OCI-LY1 (cell line): ENCODE results near the gene VTI1A.

Experiments used
- H2AFZ ChIP-seq: fragments of 200-600 bp; sonication (generic), shearing (Covaris generic); 2 replicates; pipeline ENCODE4 v1.6.0; 2014; ENCODE audit warnings: antibody characterized with exemption, mild to moderate bottlenecking, low read length
- H3F3A ChIP-seq: fragments of 200-600 bp; sonication (generic), shearing (Covaris generic); 2 replicates; pipeline ENCODE4 v1.6.0; 2014; ENCODE audit warnings: mild to moderate bottlenecking, antibody characterized with exemption, low read length, moderate library complexity; ENCODE audit not compliant: insufficient read depth
- H3K27ac ChIP-seq: fragments of 200-600 bp; sonication (generic); 2 replicates; pipeline ENCODE4 v1.5.1; 2014; ENCODE audit warnings: low read length, mixed run types, mild to moderate bottlenecking, low read depth; ENCODE audit not compliant: poor library complexity, severe bottlenecking
- H3K27me3 ChIP-seq: fragments of 200-600 bp; sonication (generic); 2 replicates; pipeline ENCODE4 v1.6.0; 2014; ENCODE audit warnings: antibody characterized with exemption, mild to moderate bottlenecking, low read length, moderate library complexity; ENCODE audit not compliant: insufficient read depth
- H3K36me3 ChIP-seq: fragments of 200-600 bp; sonication (generic); 2 replicates; pipeline ENCODE4 v1.6.1; 2014; ENCODE audit warnings: mild to moderate bottlenecking, antibody characterized with exemption, low read length, moderate library complexity, mixed read lengths; ENCODE audit not compliant: insufficient read depth
- H3K4me1 ChIP-seq: fragments of 200-600 bp; sonication (generic); 2 replicates; pipeline ENCODE4 v1.5.1; 2014; ENCODE audit warnings: mild to moderate bottlenecking, low read length, moderate library complexity; ENCODE audit not compliant: insufficient read depth, severe bottlenecking
- H3K4me2 ChIP-seq: fragments of 200-600 bp; sonication (generic), shearing (Covaris generic); 2 replicates; pipeline ENCODE4 v1.6.1; 2014; ENCODE audit warnings: low read length
- H3K4me3 ChIP-seq: fragments of 200-600 bp; sonication (generic); 2 replicates; pipeline ENCODE4 v1.5.1; 2014; ENCODE audit warnings: low read length, low read depth, mild to moderate bottlenecking, mixed read lengths; ENCODE audit not compliant: poor library complexity, severe bottlenecking
- H3K79me2 ChIP-seq: fragments of 200-600 bp; shearing (Covaris generic); 2 replicates; pipeline ENCODE4 v1.6.1; 2016; ENCODE audit warnings: mixed run types, low read length, mixed read lengths; ENCODE audit not compliant: insufficient read depth
- H3K9ac ChIP-seq: fragments of 200-600 bp; sonication (generic), shearing (Covaris generic); 2 replicates; pipeline ENCODE4 v1.6.1; 2014; ENCODE audit warnings: mild to moderate bottlenecking, low read length, mixed read lengths
- H3K9me2 ChIP-seq: fragments of 200-600 bp; sonication (generic), shearing (Covaris generic); 2 replicates; pipeline ENCODE4 v1.6.1; 2014; ENCODE audit warnings: low read depth, mild to moderate bottlenecking, low read length, mixed read lengths
- H3K9me3 ChIP-seq: fragments of 200-600 bp; shearing (Covaris generic); 2 replicates; pipeline ENCODE4 v1.6.1; 2014; ENCODE audit warnings: low read length, mixed read lengths
- H4K20me1 ChIP-seq: fragments of 200-600 bp; sonication (generic), shearing (Covaris generic); 2 replicates; pipeline ENCODE4 v1.6.0; 2016; ENCODE audit warnings: mild to moderate bottlenecking, low read length; ENCODE audit not compliant: insufficient read depth
- CTCF ChIP-seq: fragments of 200-600 bp; sonication (generic), shearing (Covaris generic); IDR thresholded peaks from 2 replicates; pipeline ENCODE4 v1.5.1; 2017; ENCODE audit warnings: mild to moderate bottlenecking, antibody characterized with exemption, low read length, moderate library complexity, mixed read lengths
- EZH2 ChIP-seq: fragments of 200-600 bp; sonication (generic), shearing (Covaris generic); IDR thresholded peaks from 2 replicates; pipeline ENCODE4 v1.8.0; 2017; ENCODE audit warnings: borderline replicate concordance, mixed run types, mild to moderate bottlenecking, antibody characterized with exemption, low read length, moderate library complexity, mixed read lengths

The VTI1A gene

GRCh38 chr10:112752288-112752687 is 305.3 kb downstream of the VTI1A start:
- TF ChIP-seq CTCF (no peak), EZH2 (no peak)
- H3K4me1 ChIP-seq, result no peaks in the 10 kb centered on the region
- no peaks in the 10 kb centered on the region for H3K36me3 ChIP-seq
- no peak overlapping the region for H3K4me3 ChIP-seq
- H3K9ac ChIP-seq, result no peak overlapping the region
- no peaks in the 10 kb centered on the region for H3K27me3 ChIP-seq
- no peak overlapping the region for H2AFZ ChIP-seq
- no peak overlapping the region for H3K27ac ChIP-seq
- no peaks in the 10 kb centered on the region for H4K20me1 ChIP-seq
- no peaks in the 10 kb centered on the region for H3K9me2 ChIP-seq
- H3K79me2 ChIP-seq, result no peaks in the 10 kb centered on the region
- no peak overlapping the region for H3K4me2 ChIP-seq
- H3F3A ChIP-seq, result no peaks in the 10 kb centered on the region
- no peaks in the 10 kb centered on the region for H3K9me3 ChIP-seq

- no peak for TF ChIP-seq CTCF
- TF ChIP-seq EZH2, result no peak
- Histone ChIP-seq H3K9me2 (no peaks in the 10 kb centered on the region), H3K4me2 (no peak overlapping the region), H3K4me1 (no peaks in the 10 kb centered on the region), H3K4me3 (no peak overlapping the region), H4K20me1 (no peaks in the 10 kb centered on the region), H2AFZ (no peak overlapping the region), H3K79me2 (no peaks in the 10 kb centered on the region), H3K9ac (no peak overlapping the region), H3K36me3 (no peaks in the 10 kb centered on the region), H3K9me3 (no peaks in the 10 kb centered on the region), H3K27ac (no peak overlapping the region), H3F3A (no peaks in the 10 kb centered on the region), H3K27me3 (no peaks in the 10 kb centered on the region)
Measured at GRCh38 chr10:112753961-112754411, 307.0 kb downstream of the VTI1A start.

- Histone ChIP-seq H4K20me1 (no peaks in the 10 kb centered on the region), H3K9me2 (no peaks in the 10 kb centered on the region), H3K36me3 (no peaks in the 10 kb centered on the region), H3K4me2 (no peak overlapping the region), H3K79me2 (no peaks in the 10 kb centered on the region), H2AFZ (no peak overlapping the region), H3K27me3 (no peaks in the 10 kb centered on the region), H3K4me1 (no peaks in the 10 kb centered on the region), H3F3A (no peaks in the 10 kb centered on the region), H3K27ac (no peak overlapping the region), H3K9ac (no peak overlapping the region), H3K9me3 (no peaks in the 10 kb centered on the region), H3K4me3 (no peak overlapping the region)
- TF ChIP-seq CTCF (no peak), EZH2 (no peak)
Measured at GRCh38 chr10:112755446-112756234, 308.6 kb downstream of the VTI1A start.
